ENCODE results near the gene TOLLIP.

- TF ChIP-seq, protein P1, sequence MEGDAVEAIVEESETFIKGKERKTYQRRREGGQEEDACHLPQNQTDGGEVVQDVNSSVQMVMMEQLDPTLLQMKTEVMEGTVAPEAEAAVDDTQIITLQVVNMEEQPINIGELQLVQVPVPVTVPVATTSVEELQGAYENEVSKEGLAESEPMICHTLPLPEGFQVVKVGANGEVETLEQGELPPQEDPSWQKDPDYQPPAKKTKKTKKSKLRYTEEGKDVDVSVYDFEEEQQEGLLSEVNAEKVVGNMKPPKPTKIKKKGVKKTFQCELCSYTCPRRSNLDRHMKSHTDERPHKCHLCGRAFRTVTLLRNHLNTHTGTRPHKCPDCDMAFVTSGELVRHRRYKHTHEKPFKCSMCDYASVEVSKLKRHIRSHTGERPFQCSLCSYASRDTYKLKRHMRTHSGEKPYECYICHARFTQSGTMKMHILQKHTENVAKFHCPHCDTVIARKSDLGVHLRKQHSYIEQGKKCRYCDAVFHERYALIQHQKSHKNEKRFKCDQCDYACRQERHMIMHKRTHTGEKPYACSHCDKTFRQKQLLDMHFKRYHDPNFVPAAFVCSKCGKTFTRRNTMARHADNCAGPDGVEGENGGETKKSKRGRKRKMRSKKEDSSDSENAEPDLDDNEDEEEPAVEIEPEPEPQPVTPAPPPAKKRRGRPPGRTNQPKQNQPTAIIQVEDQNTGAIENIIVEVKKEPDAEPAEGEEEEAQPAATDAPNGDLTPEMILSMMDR (IDR thresholded peaks at IDR 0.05), result no peak
- TF ChIP-seq POLR2A (IDR thresholded peaks at IDR 0.05), result no peak
These were observed 83.8 kb downstream of the TOLLIP start for GRCh38 chr11:1225386-1226225.
